H1 (cell line): Measurements from ENCODE around the gene SEMA4C. TPM values are rescaled to one million over a fixed set of nuclear protein-coding genes. Genes with fewer than 3 reads are reported as not detected.

Experiments used
- CBX8 ChIP-seq: fragments of 300-800, 300-1000 bp; sonication (generic); IDR thresholded peaks from 2 replicates; pipeline ENCODE4 v1.7.1; 2016; ENCODE audit warnings: low read depth, low read length, borderline replicate concordance
- NRF1 ChIP-seq: IDR thresholded peaks from 2 replicates; pipeline ENCODE4 v1.6.1; 2011; ENCODE audit warnings: mild to moderate bottlenecking, low read depth, low read length, improper control_type of control experiment
- RAD21 ChIP-seq, 2 experiments: IDR thresholded peaks in 1 of 2; conservative IDR thresholded peaks in 1 of 2; 2 replicates each; pipeline ENCODE4 v1.6.1; 2011; ENCODE audit warnings: low read depth in 2 of 2, low read length in 2 of 2, improper control_type of control experiment in 1 of 2, inconsistent platforms in 1 of 2, mild to moderate bottlenecking in 1 of 2, moderate library complexity in 1 of 2
- SRF ChIP-seq: IDR thresholded peaks from 2 replicates; pipeline ENCODE4 v1.6.1; 2011; ENCODE audit warnings: mild to moderate bottlenecking, low read depth, low read length, moderate library complexity
- TAF7 ChIP-seq: optimal IDR thresholded peaks from 2 replicates; pipeline ENCODE3; 2011; ENCODE audit warnings: low read depth, mild to moderate bottlenecking, inconsistent platforms, low read length, moderate library complexity, borderline replicate concordance
- polyA plus RNA-seq, 7 experiments: library from polyadenylated mRNA; depleted of rRNA in 3 of 7; stranded (reverse) in 5 of 7; unstranded in 2 of 7; fragments of >200 nt in 5 of 7; fragments of 200-250 nt in 2 of 7; gene quantifications; 1 replicate in 5 of 7; 2 replicates in 1 of 7; 4 replicates in 1 of 7; pipeline versions ENCODE4 v1.2.1 to v1.2.3, GENCODE V29; 2011 to 2013; ENCODE audit warnings: missing spikeins in 2 of 7, mixed read lengths in 2 of 7
- total RNA-seq: library from RNA; stranded (reverse); fragmentation: NEBNext Ultra II Directional; extraction: Animal tissue kit (Norgen Biotek cat#: 25700); gene quantifications from 2 replicates; pipeline ENCODE4 v1.2.1, GENCODE V29; 2021

SEMA4C gene
- total and polyA plus RNA-seq, 2 of the 8 experiments (the other 6 are each of a cell fraction or from before 2014, with no cell fraction given), result 47.5 to 67.3 TPM

DNA sequence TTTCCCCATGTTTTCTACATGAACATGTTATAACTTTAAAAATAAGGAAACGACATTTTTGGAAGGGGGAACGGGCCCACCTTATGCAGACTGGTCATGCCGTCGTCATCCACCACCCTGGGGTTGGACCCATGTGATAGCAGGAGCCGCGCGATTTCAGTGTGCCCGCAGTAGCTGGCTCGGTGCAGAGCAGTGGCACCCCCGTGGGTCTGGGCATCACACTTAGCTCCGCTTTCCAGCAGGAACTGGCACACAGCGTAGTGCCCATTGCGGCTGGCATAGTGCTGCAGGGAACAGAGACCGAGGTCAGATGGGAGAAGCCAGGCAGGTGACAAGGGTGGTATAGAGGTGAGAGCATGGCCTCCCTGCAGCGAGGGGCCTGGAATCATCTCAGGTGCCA lies 16.6 kb downstream of the SEMA4C start (continued):
- TF ChIP-seq CBX8 (no peak), NRF1 (no peak), RAD21 (IDR thresholded peaks at IDR 0.05 in 1 of 2, conservative IDR thresholded peaks at IDR 0.05 in 1 of 2; ENCODE audit: low read depth in 2 of 2, low read length in 2 of 2) (no peak), TAF7 (no peak), SRF (no peak)
